ENCODE results near the gene IL20RA.
A peak's percentile ranks its signal among the peaks of the same experiment; 100 is the strongest.

Gene IL20RA

GRCh38 chr6:137002505-137002904 lies 42.3 kb downstream of the IL20RA start:
- Mint-ChIP-seq H3K9me3 (no peaks in the 10 kb centered on the region), H3K27ac (no peak overlapping the region), H3K4me1 (no peaks in the 10 kb centered on the region), H3K36me3 (no peaks in the 10 kb centered on the region), H3K4me3 (no peak overlapping the region)
- ATAC-seq (no peak), DNase-seq (ENCODE audit: low spot score in 2 of 2) (peak in 1 of 2 donors; percentile 23)

- Mint-ChIP-seq H3K4me3 (no peak overlapping the region), H3K27ac (no peak overlapping the region), H3K9me3 (no peaks in the 10 kb centered on the region), H3K36me3 (no peaks in the 10 kb centered on the region), H3K4me1 (no peaks in the 10 kb centered on the region)
- no peak for DNase-seq (ENCODE audit: low spot score in 2 of 2)
- no peak for ATAC-seq
Measured at GRCh38 chr6:137001977-137002302, 42.8 kb downstream of the IL20RA start.

DNA sequence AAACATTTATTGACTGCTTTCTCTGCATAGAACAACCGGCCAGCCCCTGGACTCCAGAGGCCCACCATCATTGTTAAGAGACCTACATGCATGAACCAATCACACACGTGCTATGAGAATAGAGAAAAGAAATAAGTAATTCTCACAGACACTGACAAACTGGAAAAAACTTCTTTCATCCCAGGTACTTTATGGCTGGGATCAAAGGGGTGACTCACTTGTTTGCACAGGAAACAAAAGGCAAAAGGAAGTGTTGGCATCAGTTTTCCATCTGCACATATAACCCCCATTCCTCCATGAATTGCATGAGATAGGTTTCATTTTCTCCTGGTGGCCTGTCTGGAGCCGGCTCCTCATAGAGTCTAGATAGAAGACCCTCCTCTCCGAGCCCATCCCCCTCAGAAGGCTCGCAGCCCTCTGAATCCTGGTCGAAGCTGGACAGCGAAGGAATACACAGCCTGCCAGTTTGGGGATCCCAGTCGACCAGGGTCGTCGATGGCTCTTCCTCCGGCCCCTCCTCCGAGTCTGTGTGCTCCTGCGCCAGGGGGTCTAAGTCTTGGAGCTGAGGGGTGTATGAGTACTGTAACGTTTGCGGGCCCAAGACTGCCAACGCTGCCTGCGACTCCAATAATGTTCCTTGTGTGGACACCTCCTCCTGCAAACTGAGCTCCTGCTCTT lies 43.3 kb downstream of the IL20RA start:
- ATAC-seq (no peak), DNase-seq (ENCODE audit: low spot score in 2 of 2) (peak in 1 of 2 donors; percentile 32)
- H3K4me3 Mint-ChIP-seq = no peak overlapping the region
- H3K27ac Mint-ChIP-seq = no peak overlapping the region
- H3K4me1 Mint-ChIP-seq = no peaks in the 10 kb centered on the region
- H3K9me3 Mint-ChIP-seq = no peaks in the 10 kb centered on the region
- no peaks in the 10 kb centered on the region for H3K36me3 Mint-ChIP-seq

- H3K4me1 Mint-ChIP-seq = no peaks in the 10 kb centered on the region
- no peaks in the 10 kb centered on the region for H3K36me3 Mint-ChIP-seq
- H3K9me3 Mint-ChIP-seq = no peaks in the 10 kb centered on the region
- DNase-seq (ENCODE audit: low spot score in 2 of 2) (no peak), ATAC-seq (peak; percentile 58)
- no peak overlapping the region for H3K27ac Mint-ChIP-seq
- H3K4me3 Mint-ChIP-seq = no peak overlapping the region
Measured at GRCh38 chr6:137000825-137001224, 43.9 kb downstream of the IL20RA start.

DNA sequence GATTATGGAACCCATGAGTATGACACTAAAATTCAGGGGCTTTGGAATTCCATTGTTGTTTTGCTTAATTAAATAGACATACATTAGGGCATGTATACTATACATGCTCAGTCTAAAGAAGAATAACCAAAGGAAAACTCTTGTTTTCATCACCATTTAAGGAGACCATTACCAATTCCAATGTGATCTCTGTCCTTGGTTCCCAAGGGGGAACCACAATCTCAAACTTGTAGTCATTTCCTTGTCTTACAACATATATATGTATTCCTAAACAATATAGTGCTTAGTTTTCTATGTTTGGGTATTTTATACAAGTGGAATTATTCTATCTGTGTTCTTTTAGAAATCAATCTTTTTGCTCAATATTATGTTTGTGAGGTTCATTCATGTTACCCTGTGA lies 49.2 kb downstream of the IL20RA start:
- Mint-ChIP-seq H3K9me3 (no peaks in the 10 kb centered on the region), H3K27ac (no peak overlapping the region), H3K4me3 (no peak overlapping the region), H3K4me1 (peaks cover 6% of the 10 kb centered on the region), H3K36me3 (no peaks in the 10 kb centered on the region)
- DNase-seq (ENCODE audit: low spot score in 2 of 2) = no peak
- ATAC-seq = no peak

- ATAC-seq (no peak), DNase-seq (ENCODE audit: low spot score in 2 of 2) (no peak)
- no peak overlapping the region for H3K4me3 Mint-ChIP-seq
- H3K4me1 Mint-ChIP-seq = peaks cover 6% of the 10 kb centered on the region
- no peaks in the 10 kb centered on the region for H3K9me3 Mint-ChIP-seq
- H3K27ac Mint-ChIP-seq = no peak overlapping the region
- no peaks in the 10 kb centered on the region for H3K36me3 Mint-ChIP-seq
Measured at GRCh38 chr6:136994782-136995181, 50.0 kb downstream of the IL20RA start.

DNA sequence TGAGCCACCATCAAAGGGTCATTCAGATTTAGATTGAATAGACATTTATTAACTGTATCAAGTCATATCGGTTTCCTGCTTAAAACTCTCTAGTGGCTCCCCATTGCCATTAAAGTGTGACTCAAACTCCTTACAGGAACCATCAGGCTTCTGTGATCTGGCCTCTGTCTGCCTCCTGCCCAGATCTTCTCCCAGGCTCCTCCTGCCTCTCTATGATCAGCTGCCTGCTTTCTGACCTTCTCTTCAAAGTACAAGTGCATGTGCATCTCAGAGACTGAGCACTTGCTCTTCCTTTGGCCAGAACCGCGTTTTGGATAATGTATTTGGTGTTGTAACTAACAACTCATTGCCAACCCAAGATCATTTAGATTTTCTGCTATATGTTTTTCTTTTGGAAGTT lies 52.7 kb downstream of the IL20RA start:
- no peak for ATAC-seq
- no peaks in the 10 kb centered on the region for H3K9me3 Mint-ChIP-seq
- H3K27ac Mint-ChIP-seq = no peak overlapping the region

GRCh38 chr6:136991646-136992045 lies 53.1 kb downstream of the IL20RA start:
- ATAC-seq (no peak), DNase-seq (ENCODE audit: low spot score in 2 of 2) (no peak)
- H3K4me3 Mint-ChIP-seq = no peak overlapping the region
- peaks cover 6% of the 10 kb centered on the region for H3K4me1 Mint-ChIP-seq
- H3K27ac Mint-ChIP-seq = no peak overlapping the region
- no peaks in the 10 kb centered on the region for H3K36me3 Mint-ChIP-seq
- no peaks in the 10 kb centered on the region for H3K9me3 Mint-ChIP-seq

More for the DNA sequence above, 52.7 kb downstream of the IL20RA start:
- peak in 1 of 2 donors; percentile 18 for DNase-seq (ENCODE audit: low spot score in 2 of 2)
- no peak overlapping the region for H3K4me3 Mint-ChIP-seq
- no peaks in the 10 kb centered on the region for H3K36me3 Mint-ChIP-seq
- H3K4me1 Mint-ChIP-seq = peaks cover 6% of the 10 kb centered on the region

DNA sequence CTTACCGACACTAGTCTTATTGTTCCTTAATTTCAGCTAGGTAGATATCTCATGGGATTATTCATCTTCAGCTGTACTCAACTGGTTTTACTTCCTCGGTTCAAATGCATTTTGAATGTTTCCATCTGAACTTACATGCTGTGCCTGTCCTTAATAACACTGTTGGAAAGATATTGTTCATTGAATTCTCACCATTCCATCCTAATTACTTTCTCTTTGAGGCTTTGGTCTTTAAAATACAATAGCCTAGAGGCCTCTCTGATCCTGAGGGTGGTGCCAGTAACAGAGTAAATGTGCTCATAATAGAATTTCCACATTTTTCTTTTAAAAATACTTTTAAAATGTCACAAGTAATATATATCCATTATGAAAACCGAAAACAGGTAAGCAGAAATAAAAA lies 54.0 kb downstream of the IL20RA start:
- H3K4me3 Mint-ChIP-seq = no peak overlapping the region
- DNase-seq (ENCODE audit: low spot score in 2 of 2) (no peak), ATAC-seq (no peak)
- H3K9me3 Mint-ChIP-seq = no peaks in the 10 kb centered on the region
- H3K36me3 Mint-ChIP-seq = no peaks in the 10 kb centered on the region
- no peak overlapping the region for H3K27ac Mint-ChIP-seq
- H3K4me1 Mint-ChIP-seq = peaks cover 6% of the 10 kb centered on the region

DNA sequence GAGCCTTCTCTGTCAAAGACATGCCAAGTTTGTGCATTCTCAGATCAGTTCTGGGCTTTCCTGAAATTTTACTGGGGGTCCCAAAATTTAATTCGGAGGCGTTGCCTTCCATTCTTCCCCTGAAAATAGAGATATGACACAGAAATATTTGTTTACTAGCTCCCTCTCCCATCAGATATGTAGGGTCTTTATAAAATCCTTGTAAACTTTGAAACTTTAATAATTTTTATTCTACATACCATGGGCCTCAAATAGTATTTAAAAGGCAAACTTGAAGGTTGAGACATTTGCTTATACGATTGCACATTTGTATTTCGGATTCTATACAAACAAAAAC lies 54.6 kb downstream of the IL20RA start:
- ATAC-seq (no peak), DNase-seq (ENCODE audit: low spot score in 2 of 2) (no peak)
- Mint-ChIP-seq H3K4me3 (peak overlapping the region; percentile 27), H3K27ac (no peak overlapping the region), H3K9me3 (no peaks in the 10 kb centered on the region), H3K36me3 (no peaks in the 10 kb centered on the region), H3K4me1 (peaks cover 6% of the 10 kb centered on the region)

DNA sequence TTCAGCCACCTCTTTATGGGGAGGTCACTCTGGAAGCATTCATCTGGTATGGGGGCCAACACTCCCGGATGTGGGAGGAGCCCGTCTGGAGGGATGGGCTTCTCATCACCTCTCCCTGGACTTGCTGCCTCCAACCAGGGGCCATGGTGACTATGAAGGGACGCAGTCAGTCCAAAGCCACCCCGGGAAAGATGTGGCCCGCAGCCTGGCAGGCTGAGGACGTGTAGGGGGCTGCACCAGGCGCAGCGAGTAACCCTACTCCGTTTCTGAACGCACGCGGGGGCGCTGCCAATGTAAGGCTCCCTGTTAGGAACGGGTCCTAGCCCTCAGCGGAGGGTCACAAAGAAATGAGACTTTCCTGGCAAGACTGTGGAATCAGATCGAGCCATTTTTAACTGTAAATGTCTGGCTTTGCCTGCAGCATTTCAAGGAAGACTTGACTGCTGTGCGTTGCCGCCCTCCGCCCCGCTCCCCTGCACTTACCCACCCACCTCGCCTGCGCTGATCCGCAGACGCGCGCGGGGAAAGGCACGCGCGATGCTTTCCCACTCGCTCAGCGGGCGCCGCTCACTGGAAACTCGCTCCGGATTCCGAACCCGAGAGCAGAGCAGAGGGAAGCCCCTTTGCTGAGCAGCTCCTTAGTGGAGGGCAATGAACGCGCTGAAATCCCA lies 55.1 kb downstream of the IL20RA start:
- Mint-ChIP-seq H3K9me3 (no peaks in the 10 kb centered on the region), H3K4me1 (peaks cover 6% of the 10 kb centered on the region), H3K27ac (no peak overlapping the region), H3K36me3 (no peaks in the 10 kb centered on the region), H3K4me3 (peak overlapping the region; percentile 27)
- DNase-seq (ENCODE audit: low spot score in 2 of 2) (peak in 1 of 2 donors; percentile 44), ATAC-seq (peak; percentile 44)

- Mint-ChIP-seq H3K27ac (no peak overlapping the region), H3K4me1 (peaks cover 6% of the 10 kb centered on the region), H3K9me3 (no peaks in the 10 kb centered on the region), H3K36me3 (no peaks in the 10 kb centered on the region), H3K4me3 (no peak overlapping the region)
- ATAC-seq (no peak), DNase-seq (ENCODE audit: low spot score in 2 of 2) (no peak)
Measured at GRCh38 chr6:136987526-136987925, 57.2 kb downstream of the IL20RA start.

GRCh38 chr6:136985502-136985901 lies 59.3 kb downstream of the IL20RA start:
- no peak for DNase-seq (ENCODE audit: low spot score in 2 of 2)
- no peak overlapping the region for H3K27ac Mint-ChIP-seq
- H3K36me3 Mint-ChIP-seq = no peaks in the 10 kb centered on the region
- no peak overlapping the region for H3K4me3 Mint-ChIP-seq
- no peak for ATAC-seq
- no peaks in the 10 kb centered on the region for H3K9me3 Mint-ChIP-seq
- no peaks in the 10 kb centered on the region for H3K4me1 Mint-ChIP-seq

DNA sequence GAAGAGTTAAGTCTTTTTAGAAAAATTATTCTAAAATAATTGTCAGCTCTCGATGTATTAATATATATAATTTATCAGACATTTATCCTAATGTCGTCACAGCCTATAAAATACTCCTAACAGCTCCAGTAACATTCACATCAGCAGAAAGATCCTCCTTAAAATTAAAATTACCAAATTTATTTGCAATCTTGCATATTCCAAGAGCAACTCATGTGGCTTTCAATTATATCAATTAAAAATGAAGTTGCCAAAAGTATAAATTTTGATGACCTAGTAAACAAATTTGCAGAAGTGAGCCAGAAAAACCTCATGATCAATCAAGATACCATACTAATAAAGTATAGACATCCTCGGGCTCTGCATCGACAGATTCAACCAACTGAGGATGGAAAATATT lies 60.2 kb downstream of the IL20RA start:
- no peak overlapping the region for H3K4me3 Mint-ChIP-seq
- DNase-seq (ENCODE audit: low spot score in 2 of 2) (no peak), ATAC-seq (no peak)
- H3K27ac Mint-ChIP-seq = no peak overlapping the region
- H3K4me1 Mint-ChIP-seq = no peaks in the 10 kb centered on the region
- no peaks in the 10 kb centered on the region for H3K36me3 Mint-ChIP-seq
- H3K9me3 Mint-ChIP-seq = no peaks in the 10 kb centered on the region

DNA sequence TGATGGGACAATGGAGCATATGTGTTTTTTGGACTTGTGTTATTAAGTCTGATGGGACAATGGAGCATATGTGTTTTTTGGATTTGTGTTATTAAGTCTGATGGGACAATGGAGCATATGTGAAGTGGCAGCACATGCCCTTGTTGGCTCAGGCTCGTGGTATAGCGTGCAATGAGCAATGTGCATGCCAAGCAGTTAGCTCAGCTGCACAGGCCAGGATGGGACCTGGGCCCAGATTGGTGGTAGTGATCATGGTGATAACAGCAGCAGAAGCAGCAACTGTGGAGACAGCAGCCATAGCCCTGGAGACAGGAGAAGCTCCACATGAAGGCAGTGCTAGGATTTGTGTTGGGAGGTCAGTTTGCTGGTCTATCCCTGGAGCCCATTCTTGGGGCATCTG lies 61.1 kb downstream of the IL20RA start:
- Mint-ChIP-seq H3K4me3 (no peak overlapping the region), H3K4me1 (no peaks in the 10 kb centered on the region), H3K27ac (no peak overlapping the region), H3K9me3 (no peaks in the 10 kb centered on the region), H3K36me3 (no peaks in the 10 kb centered on the region)
- DNase-seq (ENCODE audit: low spot score in 2 of 2) (no peak), ATAC-seq (no peak)

- ATAC-seq = no peak
- DNase-seq (ENCODE audit: low spot score in 2 of 2) = no peak
- no peaks in the 10 kb centered on the region for H3K4me1 Mint-ChIP-seq
- H3K9me3 Mint-ChIP-seq = no peaks in the 10 kb centered on the region
- H3K4me3 Mint-ChIP-seq = no peak overlapping the region
- H3K27ac Mint-ChIP-seq = no peak overlapping the region
- no peaks in the 10 kb centered on the region for H3K36me3 Mint-ChIP-seq
Measured at GRCh38 chr6:136982928-136983327, 61.8 kb downstream of the IL20RA start.

Measured in stimulated activated effector memory CD8-positive, alpha-beta T cell treated with anti-CD3 and anti-CD28 coated beads, Interleukin-12 subunit alpha, Interleukin-12 subunit beta, amount 100 ng/mL, for 72 hours (primary cell).